Activated gamma-delta T cell treated with Interleukin-2 at 50 U/mL for 16 hours (primary cell): ENCODE measurements around the gene DAPK2.

Experiments used
- DNase-seq: peaks from one replicate; pipeline ENCODE4 v3.0.0-alpha.2; 2020

The DAPK2 gene

DNA sequence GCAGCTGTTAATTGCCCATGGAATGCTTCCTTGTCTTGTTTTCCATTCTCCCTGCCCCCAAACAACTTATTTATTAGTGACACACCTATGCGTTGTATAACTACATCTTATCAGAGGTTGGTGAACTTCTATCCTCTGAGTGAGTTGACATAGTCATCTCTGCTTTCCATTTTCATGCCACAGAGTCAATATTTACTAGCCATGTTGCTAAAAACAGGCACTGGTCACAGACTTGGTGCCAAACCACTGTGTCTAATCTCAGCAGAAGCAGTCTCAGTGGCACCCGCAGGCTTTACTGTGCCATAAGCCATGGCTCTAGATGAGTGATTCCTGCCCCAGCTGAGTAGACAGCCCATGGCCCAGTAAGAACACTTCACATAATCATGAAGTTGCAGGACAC lies 26.5 kb downstream of the DAPK2 start:
- no peak for DNase-seq

DNA sequence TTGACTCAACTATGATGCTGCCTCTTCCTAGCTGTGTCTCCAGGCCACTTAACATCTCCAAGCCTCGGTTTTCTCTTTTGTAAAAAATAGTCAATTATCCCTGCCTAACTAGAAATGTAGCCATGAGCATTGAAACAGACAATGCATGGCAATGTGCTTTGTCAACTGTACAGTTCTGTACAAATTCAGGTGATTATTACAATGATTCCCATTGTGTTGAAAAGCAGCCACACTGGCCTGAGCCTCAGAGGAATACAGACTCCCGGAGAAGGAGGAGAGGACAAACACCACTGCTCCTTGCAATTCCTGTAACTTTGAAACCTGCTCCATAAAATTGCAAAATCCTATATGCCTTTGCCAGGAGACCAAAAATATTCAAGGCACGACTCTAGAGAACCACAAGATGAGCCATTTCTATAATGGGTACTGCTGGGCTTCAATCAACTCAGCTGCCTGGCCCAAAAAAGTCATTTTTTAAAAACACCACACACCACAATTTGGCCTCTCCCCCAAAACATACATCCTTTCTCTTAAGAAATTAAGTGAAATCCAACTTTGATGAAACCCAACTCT lies 28.6 kb downstream of the DAPK2 start:
- DNase-seq = no peak

GRCh38 chr15:64017082-64017588 lies 29.1 kb downstream of the DAPK2 start:
- no peak for DNase-seq

DNA sequence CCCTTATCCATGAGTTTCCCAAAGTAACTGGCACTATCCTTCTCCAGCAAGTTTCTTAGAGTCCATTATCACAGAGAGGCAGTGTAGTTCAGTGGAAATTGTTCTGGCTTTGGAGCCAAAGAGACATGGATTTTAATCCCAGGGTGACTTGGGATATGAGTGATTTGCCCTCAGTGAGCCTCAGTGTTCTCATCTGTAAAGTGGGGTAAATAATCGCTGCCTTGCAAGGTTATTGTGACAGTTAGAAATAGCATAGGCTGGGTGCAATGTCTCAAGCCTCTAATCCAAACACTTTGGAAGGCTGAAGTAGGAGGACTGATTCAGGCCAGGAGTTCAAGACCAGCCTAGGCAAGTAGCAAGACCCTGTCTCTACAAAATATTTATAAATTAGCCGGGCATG lies 30.0 kb downstream of the DAPK2 start:
- DNase-seq = no peak

GRCh38 chr15:64014995-64015394 lies 31.3 kb downstream of the DAPK2 start:
- DNase-seq = no peak

GRCh38 chr15:64013179-64014062 lies 32.9 kb downstream of the DAPK2 start:
- DNase-seq = no peak

GRCh38 chr15:64011736-64012135 lies 34.5 kb downstream of the DAPK2 start:
- DNase-seq = no peak

- peak; percentile 90 for DNase-seq
These were observed 35.6 kb downstream of the DAPK2 start for GRCh38 chr15:64010719-64011118.

GRCh38 chr15:64009798-64010261 lies 36.5 kb downstream of the DAPK2 start:
- peak; percentile 57 for DNase-seq

GRCh38 chr15:64009241-64009640 lies 37.0 kb downstream of the DAPK2 start:
- no peak for DNase-seq

DNA sequence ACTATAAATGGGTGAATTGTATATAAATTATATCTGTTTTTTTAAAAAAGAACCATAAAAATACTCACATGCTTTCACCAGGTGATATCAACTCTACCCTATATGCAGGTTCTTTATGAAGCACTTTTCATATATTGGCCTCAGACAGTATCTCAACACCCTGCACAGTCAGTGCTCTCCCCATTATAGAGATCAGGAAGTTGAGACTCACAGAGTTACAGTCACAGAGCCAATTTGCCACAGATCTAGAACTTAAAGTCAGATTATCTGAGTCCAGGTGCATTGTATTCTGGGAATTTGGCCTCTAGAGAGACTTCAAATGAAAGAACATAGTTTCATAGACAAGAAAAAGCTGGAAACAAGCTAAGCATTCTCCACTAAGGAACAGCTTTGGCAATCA lies 38.1 kb downstream of the DAPK2 start:
- no peak for DNase-seq

- DNase-seq = no peak
These were observed 39.6 kb downstream of the DAPK2 start for GRCh38 chr15:64006642-64007041.

DNA sequence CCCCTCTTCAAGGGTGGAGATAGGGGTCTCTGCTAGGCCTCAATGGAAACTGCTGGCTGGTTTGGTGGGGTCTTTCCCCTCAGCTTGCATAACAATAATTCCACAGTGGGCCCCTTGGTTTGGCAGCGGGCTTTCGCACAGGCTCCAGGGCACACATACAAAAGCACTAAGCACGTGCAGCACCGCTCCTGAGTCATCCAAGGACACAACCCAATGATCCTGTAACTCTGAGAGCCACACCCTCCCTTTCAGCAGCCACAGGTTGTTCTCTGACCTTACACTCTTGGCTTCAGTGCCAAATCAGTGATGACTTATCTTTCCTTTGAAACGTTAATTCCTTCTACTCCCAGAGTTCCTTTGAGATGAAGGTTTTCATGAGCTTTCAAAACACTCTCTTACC lies 41.7 kb downstream of the DAPK2 start:
- DNase-seq = no peak

GRCh38 chr15:64004056-64004455 lies 42.2 kb downstream of the DAPK2 start:
- no peak for DNase-seq

DNA sequence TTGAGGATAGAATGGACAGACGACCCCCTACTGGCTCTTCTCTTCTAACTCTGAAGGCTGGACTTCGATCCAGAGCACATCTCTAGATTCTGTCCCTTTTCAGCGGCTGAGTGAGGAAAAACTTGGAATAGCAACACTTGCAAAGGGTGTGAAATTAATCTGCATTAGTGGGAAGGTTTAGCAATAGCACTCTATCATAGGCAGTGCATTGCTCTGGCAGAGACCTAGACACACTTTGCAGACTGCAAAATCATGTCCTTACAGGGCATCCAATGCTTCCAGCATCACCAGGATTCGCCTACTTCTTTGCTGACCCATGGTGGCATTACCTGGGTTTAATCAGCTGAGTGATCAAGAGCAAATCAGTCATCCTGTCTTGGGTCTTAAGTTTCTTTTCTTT lies 43.1 kb downstream of the DAPK2 start:
- DNase-seq = no peak

DNA sequence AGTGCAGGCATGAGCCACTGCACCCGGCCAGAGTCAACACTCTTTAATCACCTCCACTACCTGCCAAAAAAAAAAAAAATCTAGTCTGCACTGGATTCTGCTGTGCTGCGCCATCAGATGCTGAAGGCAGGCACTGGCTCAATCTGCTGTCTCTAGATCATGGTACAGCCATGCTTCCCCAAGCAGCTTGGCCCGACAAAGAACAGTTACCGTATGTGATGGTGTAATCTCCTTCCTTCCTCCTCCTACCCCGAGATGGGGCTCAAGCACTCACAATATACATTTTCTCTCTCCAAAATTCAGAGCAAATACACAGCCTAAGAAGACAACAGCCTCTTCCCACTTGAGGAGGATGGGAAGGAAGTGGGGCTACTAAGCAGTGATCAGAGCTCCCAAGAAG lies 45.1 kb downstream of the DAPK2 start:
- no peak for DNase-seq

DNA sequence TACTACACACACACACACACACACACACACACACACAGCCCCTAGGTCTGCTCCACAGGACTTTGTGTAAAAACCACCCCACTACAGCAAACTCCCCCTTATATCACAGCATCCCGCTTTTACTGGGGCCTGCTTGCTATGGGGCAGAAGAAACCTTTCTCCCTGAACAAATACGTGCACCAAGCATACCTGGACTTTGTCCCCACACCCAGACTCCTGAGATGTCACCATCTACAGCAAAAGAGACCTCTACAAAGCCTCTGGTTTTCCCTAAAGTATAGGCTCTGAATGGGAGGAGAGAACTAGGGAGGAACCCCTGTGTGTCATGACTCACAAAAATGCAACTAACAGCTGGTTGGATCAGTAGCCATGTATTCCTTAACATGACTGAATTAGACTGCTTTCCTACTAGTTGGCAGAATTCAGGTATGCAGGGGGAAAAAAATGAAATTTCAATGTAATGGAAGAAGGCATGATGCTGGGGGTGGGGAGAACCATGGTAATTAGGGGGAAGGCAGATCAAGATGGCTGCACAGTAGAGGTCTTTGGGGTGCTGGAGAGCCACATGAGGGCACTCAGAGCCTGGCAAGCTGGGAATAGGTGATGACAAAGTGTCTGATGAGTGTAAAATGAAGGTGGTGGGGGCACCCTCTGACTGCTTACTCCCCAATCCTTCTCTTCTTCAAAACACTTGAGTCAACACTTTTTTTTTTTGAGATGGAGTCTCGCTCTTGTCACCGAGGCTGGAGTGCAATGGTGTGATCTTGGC lies 45.9 kb downstream of the DAPK2 start:
- DNase-seq = no peak

GRCh38 chr15:63999177-63999576 lies 47.1 kb downstream of the DAPK2 start:
- DNase-seq = no peak

DNA sequence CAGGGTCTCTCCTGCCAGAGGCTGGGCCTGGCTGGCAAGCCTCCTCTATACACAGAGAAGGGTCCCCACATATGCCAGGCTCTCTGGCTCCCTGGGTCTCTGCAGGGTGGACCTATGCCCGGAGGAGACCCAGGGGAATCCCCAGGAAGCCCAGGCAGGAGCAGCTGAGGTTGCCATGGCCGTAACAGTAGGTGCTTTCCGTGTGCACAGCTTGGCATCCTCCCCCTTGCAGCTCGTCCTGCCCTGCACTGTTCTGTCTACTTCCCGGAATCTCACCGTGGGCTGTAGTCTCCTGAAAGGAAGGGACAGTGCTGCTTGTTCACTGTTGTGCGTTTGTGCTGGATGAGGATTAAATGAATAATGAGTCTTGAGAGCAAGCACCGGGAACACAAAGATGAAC lies 47.8 kb downstream of the DAPK2 start:
- no peak for DNase-seq

- DNase-seq = no peak
These were observed 48.4 kb downstream of the DAPK2 start for GRCh38 chr15:63997715-63998442.

DNA sequence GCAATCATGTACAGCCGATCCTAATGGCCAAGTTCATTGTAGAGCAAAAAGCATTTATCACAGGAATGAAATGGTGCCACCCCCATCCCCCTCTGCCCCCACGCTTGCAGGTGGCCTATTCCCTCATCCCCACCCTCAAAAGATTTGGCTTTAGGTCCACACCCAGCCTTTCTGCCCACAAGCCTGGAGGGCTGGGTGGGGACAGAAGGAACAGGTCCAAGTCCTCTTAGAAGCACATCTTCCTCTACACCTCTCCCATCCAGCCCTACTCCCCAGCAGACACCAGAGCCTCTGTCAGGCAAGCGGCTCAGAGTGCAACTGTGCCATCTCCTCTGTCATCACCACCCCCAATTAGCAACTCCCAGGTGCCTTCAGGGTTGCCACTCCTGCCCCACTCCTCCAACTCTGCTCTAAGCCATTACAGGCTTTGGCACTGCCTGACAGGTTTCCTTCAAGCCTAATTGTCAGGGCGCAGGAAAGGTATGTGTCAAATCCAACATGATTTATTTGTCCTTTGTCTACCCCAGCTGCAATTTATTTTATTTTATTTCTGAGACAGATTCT lies 49.4 kb downstream of the DAPK2 start:
- no peak for DNase-seq

- no peak for DNase-seq
These were observed 50.5 kb downstream of the DAPK2 start for GRCh38 chr15:63995789-63996188.
